ENCODE data around the gene MACROH2A2.
"Not testable (repeated sequence)": the region's sequence is repeated elsewhere in the genome, so short reads cannot be mapped to it uniquely, and the experiment has no call there.

The MACROH2A2 gene

DNA sequence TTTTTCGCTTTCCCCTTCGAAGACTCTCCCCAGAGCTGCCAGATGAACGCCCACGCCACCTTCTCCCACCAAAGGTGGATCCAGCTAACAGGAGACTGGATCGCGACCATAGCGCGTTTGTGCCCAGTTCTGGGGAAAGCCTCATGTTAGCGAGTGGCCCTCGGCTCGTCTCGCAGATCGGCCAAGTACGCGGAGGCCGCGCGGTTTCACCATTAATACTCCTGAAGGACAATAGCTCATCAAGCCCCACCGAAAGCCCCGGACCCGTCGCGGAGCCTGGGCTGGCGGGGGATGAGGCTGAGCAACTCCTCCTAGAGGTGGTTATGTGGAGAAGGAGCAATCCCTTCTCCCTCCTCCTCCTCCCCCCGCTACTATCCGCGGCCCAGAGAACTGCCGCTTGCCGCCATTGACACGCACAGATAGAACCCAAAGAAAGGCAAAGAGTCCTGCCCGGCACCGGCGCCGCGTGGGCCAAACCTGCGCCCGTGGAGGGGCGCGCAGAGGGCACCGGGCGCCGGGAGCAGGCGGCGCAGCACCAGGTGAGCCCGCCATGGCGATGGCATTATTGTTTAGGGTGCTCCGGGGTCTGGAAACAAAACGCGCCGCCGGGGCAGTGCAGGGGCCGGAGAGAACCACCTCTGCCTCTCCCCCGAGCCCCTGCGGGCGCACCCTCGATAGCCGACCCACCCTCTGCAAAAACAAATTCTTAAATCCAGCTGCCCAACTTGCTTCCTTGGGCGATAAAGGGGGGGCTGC is at the start of gene MACROH2A2:
Gene MACROH2A2 (plus strand): TSS at position 385 of the 756 bp plus-strand sequence. CDS start 22,813 bp downstream, outside the sequence.
- peak in 1 of 2 experiments; percentile 65 for DNase-seq

DNA sequence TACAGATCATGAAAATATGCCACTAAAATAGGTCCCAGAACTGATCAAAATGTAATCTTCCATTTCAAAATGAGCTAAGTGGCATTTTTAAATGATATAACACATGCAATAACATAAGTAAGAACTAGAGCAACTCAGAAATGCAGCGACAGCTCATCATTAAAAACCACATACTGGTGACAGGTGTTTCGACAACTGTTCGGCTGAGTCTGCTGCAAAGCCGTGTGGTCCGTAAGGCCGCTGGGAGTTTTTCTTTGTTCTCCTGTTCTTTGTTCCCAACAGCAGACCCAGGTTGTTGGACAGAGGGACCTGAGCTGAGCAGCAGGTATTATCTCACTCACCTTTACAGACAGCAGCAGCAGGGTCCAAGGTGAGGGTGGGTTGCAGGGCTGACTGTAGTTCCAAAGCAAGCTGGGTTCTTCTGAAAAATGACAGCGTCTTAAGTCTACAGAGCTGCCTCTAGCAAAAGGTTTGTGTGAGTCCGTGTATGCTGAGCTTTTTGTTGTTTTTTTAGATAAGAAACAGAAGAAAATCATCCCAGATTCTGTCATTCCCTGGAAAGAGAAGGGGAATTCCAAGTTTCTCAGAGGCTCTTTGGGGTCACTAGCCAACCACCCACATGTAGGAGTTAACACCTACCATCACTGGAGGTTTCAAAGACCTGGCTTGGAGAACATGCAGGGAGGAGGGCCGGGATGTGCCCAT is 45.4 kb upstream of the MACROH2A2 start:
- no peak for DNase-seq

DNA sequence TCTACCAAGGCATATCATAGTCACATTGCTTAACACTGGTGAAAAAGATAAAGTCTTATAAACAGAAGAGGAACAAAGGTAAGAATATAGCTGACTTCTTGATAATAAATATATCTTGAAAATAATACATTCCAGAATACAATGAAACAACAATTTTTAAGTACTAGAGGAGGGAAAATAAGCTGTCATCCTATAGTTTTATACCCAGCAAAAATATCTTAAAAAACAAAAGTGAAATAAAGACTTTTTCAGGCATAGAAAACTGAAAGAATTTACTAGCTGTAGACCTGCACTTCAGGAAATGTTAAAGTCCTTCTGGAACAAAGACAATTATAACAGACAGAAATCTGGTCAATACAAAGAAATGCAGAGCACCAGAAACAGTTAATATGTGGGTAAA is 21.4 kb upstream of the MACROH2A2 start:
- no peak for DNase-seq

DNA sequence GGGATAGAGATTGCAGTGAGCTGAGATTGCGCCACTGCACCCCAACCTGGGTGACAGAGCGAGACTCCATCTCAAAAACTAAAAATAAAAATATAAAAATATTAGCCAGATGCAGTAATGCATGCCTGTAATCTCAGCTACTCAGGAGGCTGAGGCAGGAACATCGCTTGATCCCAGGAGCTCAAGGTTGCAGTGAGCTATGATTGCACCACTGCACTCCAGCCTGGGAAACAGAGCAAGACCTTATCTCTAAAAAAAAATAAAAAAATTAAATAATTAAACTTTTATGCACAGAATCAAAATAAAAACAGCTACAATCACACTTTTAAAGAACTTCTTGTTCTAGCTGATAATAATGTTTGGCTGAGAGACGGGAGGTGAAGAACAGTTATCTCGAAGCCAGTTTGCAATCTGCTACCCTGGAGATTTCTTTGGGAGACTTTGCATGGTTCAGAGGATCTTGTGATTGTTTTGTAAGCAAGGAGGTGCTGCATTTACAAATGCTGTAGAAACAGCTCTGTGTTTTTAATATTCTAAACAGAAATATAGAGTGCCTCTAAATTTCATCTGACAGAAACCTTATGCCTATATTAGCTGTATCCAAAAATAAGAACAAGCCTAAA is 19.9 kb upstream of the MACROH2A2 start:
- no peak for DNase-seq

DNA sequence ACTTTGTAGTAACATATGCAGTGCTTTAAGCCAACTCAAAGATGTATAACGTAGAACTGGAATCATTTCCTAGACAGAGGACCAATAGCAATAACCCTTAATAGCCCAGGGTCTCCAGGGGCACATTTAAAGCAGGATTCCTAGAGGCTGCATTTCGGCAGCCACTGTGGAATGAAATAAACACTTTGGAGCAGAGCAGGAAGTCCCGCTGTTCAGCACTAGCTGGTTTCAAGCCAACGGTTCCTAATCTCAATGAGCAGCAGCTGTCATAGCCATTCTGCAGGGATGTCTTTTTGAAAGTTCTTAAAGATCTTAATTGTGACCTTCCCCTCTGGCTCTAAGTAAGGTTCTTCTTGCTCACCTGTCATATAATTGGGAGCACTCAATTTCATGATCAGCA is 18.4 kb upstream of the MACROH2A2 start:
- DNase-seq, result no peak

DNA sequence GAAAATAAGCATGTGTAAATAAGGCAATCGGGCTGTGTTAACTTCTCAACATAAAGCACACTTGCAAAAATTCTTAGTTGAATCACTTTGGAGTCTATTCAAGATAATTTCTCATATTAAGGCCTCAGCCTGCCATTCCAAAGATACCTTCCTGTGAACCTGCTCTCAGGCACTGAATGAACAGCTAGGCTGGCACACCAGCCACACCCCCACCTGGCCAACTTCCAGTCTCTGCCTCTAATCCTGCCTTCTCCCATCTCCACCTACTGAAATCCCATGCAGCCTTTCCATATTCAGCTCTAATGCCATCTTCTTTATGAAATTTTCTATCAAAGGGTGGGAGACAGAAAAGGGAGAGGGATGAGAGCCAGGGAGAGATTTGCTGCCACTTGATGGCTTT is 17.1 kb upstream of the MACROH2A2 start:
- DNase-seq, result no peak

DNA sequence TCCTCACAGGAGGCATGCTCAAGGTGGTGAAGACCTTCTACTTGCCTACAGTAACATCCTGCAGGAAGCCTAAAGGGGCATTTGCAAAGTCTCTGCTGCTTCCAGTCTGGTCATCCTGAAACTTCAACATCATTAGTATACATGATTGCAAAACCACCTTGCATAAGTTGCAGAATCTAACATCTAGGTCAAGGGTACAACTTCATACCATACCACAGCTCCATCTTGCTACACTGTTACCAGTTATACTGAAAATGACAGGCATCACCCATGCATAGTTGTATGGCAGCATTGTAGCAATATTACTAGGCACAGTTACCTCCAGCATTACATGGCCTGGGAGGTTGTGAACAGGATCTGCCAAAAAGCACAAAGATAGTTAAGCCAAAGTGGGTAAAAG is 13.7 kb upstream of the MACROH2A2 start:
- DNase-seq, result no peak

DNA sequence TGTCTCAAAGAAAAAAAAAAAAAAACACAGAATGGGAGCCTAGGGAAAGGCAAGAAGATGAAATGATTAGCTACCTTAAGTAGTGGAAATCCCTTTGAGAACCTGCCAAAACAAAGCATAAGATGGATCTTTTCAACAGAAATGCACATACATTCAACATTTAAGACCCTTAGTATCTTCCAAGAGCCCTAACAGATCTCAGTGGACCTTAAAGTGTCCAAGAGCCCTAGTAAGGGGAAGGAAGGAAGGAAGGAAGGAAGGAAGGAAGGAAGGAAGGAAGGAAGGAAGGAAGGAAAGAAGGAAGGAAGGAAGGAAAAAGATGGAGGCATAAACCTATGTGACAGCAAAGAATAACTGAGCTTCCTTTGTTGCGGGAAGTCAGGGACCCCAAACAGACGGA is 11.6 kb upstream of the MACROH2A2 start:
- no peak for DNase-seq

DNA sequence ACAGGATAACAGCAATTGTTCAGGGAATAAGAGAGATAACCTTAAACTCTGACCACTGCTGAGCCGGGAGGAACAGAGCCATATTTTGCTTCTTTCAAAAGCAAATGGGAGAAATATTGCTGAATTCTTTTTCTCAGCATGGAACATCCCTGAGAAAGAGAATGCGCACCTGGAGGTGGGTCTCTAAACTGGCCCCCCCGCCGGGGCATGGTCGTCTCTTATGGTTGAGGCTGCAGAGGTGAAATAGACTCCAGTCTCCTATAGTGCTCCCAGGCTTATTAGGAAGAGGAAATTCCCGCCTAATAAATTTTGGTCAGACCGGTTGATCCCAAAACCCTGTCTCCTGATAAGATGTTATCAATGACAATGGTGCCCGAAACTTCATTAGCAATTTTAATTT is 10.9 kb upstream of the MACROH2A2 start:
- DNase-seq, result not testable (repeated sequence)

DNA sequence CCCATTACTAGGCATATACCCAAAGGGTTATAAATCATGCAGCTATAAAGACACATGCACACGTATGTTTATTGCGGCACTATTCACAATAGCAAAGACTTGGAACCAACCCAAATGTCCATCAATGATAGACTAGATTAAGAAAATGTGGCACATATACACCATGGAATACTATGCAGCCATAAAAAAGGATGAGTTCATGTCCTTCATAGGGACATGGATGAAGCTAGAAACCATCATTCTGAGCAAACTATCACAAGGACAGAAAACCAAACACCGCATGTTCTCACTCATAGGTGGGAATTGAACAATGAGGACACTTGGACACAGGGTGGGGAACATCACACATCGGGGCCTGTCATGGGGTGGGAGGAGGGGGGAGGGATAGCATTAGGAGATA is 5.6 kb upstream of the MACROH2A2 start:
- DNase-seq, result not testable (repeated sequence)

DNA sequence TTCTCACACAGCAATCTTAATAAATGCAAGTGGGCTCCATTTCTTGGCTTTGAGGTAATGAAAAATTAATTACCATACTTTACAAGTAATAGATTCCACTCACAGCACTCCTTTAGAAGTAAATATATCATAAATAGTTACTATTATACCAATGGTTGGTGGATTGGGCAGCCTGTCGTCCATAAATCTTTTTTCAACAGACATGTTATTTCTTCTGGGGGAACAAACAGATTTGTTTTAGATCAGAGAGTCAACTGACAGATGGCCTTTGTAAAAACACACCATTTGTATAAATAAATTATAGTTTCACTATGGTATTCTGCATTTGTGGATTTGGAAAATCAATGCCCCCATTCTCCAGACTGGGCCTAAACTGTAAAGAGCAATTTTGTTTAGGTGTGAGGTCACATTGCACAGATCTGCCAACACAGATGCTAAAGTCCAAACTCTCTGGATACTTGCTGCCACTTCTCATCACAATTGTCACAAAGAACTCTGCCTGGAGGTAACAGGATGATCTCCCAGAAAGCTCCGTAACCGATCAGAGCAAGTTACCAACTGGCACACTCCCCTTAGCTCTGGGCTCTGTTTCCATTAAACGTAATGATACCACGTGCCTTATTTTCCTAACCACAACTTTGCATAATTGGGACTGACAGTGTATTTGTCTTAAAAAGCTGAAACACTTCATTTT is 4.5 kb upstream of the MACROH2A2 start:
- no peak for DNase-seq

DNA sequence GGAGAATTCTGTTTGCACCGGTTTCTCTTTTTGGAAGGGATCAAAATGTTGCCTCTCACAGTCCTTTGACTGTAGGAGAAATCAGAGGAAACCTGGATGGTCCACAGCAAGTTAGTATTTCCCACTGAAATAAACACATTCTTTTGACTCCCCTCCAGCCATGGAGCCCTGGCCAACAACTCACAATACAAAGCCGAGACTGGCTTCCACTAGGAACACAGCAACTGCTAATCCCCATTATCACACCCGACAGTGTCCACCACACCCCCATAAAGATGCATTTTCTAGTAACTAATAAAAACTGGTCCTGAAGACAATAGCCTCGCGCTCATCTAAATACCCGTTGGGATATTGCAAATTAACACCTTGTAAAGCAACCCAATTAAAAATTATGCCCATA is 798 bp upstream of the MACROH2A2 start:
- DNase-seq, result no peak

DNA sequence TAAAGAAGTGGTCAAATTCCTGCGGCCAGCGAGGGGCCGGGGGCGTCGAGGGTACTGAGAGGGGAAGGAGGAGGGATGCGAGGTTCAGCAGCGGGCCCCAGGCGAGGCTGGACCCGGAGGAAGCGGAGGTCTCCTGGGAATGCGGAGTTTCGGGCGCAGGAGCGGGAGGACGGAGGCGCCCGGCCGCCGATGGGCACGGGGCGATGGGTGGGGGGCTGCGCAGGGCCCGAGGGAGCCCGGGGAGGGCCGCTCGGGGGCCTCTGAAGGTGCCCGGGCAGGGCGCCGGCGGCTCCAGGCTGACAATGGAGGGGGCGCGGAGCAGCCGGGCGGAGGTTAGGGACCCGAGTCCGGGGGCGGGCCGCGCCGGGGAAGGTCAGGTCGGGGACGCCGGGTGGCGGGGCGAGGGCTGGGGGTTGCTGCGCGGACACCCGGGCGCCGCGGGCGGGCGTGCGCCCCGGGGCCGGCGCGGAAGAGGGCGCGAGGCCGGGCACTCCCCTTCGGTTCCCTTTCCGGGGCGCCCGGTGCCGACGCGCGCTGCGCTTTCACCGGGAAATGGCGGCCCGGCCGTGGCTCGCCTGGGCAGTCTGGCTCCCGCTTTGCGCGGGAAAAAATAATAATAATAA is 683 bp downstream of the MACROH2A2 start:
- peak in 1 of 2 experiments; percentile 4 for DNase-seq

DNA sequence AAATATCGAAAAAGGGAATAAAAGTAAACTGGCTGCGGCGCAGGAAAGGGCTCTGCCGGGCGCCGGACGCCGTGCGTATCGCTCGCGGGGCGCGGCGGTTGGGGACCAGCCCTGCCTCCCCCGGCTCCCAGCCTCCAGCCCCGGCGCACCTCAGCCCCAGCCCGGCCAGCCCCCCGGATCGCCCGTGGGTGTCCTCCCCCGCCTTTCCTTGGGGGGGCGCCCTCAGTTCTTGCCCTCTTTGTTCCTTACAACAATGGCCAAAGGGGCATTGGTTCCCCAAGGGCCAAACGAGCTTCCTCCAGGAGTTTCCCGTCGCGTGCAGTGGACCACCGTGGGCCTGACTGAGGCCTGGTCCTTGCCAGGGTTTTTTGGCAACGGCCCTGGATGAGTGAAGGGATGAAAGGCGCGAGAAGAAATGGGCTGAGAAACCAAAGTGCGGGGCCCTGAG is 1.2 kb downstream of the MACROH2A2 start:
- DNase-seq, result no peak

DNA sequence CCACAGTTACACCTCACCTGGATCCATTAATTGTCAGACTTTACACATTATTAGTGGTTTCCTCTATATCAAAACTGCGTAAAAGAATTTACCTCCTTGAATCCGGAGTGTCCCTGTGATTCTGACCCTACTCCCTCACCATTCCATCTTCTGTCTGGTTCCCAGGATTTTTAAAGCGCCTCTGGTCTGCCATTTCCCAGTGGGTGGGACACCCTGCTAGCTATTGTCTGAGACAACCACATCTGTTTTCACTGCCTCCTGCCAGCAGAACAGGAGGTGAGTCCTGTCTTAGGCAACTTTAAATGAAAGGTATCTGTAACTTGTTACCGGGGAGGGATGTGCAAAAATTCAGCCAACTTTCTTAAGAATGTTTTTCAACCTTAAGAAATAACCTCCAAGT is 2.3 kb downstream of the MACROH2A2 start:
- no peak for DNase-seq

DNA sequence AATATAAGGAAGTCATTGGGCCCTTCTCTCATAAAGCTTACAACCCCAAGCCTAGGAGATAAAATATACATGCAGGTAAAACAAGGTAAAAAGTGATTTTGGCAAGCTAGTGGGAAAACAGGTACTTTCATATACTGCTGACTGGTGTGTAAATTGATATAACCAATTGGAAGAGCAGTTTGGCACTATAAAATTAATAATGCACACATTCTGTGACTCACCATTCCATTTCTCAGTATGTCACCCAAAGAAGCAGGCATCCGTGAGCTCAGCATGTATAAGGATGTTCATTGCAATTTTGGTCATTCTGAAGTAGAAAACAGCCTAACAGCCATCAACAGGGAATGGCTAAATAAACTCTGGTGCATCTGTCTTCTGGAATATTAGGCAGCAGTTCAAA is 2.9 kb downstream of the MACROH2A2 start:
- no peak for DNase-seq

DNA sequence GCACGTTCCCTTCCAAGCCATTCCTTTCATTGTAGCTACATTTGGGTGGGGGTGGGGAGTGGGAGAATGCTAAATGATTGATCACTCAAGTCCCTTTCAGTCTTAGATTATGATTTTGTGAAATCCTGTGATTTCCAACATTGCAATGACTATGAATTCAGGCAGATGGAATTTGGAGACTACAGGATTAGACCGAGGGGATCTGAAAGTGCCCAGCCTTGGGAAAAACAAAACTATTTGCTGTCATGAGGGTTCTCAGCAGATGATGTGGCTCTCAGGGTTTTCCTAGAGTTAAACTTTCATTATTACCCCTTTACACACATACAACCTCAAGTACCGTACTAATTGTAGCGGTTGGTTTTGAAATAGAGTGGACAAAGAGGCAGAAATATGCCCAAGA is 4.7 kb downstream of the MACROH2A2 start:
- no peak for DNase-seq

DNA sequence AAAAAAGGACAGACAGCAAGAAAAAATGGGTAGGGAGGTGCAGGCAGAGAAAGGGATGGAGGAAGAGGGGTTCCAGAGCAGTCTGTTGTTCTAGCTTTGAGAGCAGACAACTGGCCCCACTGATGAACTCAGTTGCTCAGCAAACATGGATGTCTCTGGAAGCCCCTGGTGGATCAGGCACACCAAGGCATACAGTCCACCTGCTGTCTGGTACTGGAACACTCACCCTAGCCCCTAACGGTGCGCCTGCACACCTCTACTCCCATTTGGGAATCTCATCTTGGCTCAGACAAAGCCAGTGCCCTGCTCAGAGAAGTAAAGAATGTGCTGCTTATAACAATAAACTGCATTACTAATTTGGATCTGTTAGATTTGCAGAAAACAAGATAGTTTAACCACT is 7.7 kb downstream of the MACROH2A2 start:
- no peak for DNase-seq

DNA sequence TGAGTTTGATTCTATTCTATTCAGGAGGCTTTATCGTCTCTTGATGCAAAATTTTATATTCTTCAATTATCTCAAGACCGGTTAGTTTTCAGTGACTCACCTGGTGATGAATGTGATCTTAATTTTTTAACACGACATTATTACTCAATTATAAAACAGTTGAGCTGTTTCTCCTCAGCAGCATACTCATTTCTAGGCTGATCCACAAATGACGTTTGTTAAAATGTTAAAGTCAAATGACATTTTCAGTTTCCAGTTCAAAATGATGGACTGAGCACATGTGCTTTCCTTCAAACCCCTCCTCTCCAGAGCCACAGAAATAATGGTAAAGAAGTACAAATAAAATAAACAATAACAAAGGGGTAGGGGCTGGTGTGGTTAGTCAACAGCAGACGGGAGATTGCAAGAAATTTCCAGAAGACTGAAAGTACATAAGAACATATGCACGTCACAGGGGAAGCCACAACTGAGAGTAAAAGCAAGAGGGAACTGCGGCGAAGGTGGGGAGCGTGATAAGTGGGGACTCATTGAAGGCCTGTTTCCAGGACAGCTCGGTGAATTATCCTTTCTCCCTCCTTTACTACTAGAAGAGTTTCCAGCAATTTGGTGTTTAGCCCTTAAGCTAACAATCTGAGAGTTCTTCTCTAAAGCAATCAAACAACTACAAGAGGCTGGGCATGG is 10.9 kb downstream of the MACROH2A2 start:
- DNase-seq, result no peak

DNA sequence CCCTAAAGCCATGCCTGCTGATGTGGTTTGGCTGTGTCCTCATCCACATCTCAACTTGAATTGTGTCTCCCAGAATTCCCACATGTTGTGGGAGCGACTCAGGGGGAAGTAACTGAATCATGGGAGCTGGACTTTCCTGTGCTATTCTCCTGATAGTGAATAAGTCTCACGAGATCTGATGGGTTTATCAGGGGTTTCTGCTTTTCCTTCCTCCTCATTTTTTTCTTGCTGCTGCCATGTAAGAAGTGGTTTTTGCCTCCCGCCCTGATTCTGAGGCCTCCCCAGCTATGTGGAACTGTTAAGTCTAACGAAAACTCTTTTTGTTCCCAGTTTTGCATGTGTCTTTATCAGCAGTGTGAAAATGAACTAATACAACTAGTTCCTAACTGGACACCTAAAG is 11.8 kb downstream of the MACROH2A2 start:
- DNase-seq, result no peak

DNA sequence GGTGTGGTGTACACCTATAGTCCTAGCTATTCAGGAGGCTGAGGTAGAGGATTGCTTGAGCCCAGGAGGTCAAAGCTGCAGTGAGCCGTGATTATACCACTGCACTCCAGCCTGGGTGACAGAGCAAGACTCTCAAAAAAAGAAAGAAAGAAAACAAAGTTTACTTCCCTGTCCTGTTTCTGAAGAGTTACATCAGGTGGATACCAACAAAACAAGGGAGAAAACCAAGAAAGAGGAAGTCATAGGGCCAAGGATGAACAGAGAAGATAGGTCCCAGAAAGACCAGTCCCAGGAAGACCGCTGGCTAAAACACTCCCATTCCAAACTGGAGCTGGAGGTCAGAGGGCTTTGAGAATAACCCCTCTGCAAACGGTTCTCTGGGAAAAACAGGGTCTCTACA is 13.5 kb downstream of the MACROH2A2 start:
- no peak for DNase-seq

DNA sequence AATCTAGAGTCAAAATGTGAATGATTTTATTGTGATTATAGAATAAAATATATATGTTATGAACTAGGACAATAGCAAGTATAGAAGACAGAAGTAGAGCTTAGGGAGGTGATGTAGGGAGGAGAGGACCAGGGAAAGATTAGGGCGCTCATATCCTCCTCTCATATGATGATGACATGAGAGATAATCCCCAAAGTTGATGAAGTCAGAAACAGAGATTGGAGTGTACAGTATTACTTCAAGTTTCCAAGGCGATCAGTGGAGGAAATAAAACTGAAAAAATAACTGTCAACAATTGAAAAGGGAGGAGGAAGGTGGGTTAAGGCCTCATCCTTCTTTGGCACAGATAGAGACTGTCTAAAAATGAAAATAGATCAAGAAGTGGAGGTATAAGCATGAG is 14.9 kb downstream of the MACROH2A2 start:
- DNase-seq, result no peak

Data from SW 1271 (cell line).